MM.1S (cell line): ENCODE results near the gene MEGF9.

Source experiments
- DNase-seq: peaks from one replicate; pipeline ENCODE4 v3.0.0-alpha.2; 2015
- H2AFZ ChIP-seq: fragments of 300-600 bp; sonication (generic); 2 replicates; pipeline ENCODE4 v1.6.0; 2016; ENCODE audit warnings: antibody characterized with exemption, low read length
- H3F3A ChIP-seq: fragments of 300-600 bp; sonication (generic); 2 replicates; pipeline ENCODE4 v1.6.1; 2016; ENCODE audit warnings: mild to moderate bottlenecking, antibody characterized with exemption, low read length, moderate library complexity, mixed read lengths; ENCODE audit not compliant: insufficient read depth
- H3K27ac ChIP-seq: fragments of 300-600 bp; sonication (generic); 2 replicates; pipeline ENCODE4 v1.5.1; 2016; ENCODE audit warnings: mild to moderate bottlenecking, low read length
- H3K27me3 ChIP-seq: fragments of 300-600 bp; sonication (generic); replicated peaks from 2 replicates; pipeline ENCODE4 v1.6.0; 2016; ENCODE audit warnings: low read length; ENCODE audit not compliant: insufficient read depth
- H3K36me3 ChIP-seq: fragments of 300-600 bp; sonication (generic); replicated peaks from 2 replicates; pipeline ENCODE4 v1.6.1; 2016; ENCODE audit warnings: mild to moderate bottlenecking, low read length, mixed read lengths; ENCODE audit not compliant: insufficient read depth
- H3K4me1 ChIP-seq: fragments of 300-600 bp; sonication (generic); 2 replicates; pipeline ENCODE4 v1.6.1; 2016; ENCODE audit warnings: low read length, mixed read lengths
- H3K4me2 ChIP-seq: fragments of 300-600 bp; sonication (generic); 2 replicates; pipeline ENCODE4 v1.6.0; 2016; ENCODE audit warnings: low read depth, low read length
- H3K4me3 ChIP-seq: fragments of 300-600 bp; sonication (generic); 2 replicates; pipeline ENCODE4 v1.5.1; 2016; ENCODE audit warnings: low read length, mixed read lengths
- H3K79me2 ChIP-seq: fragments of 300-600 bp; sonication (generic); 2 replicates; pipeline ENCODE4 v1.6.1; 2016; ENCODE audit warnings: mixed run types, low read length, mixed read lengths
- H3K9ac ChIP-seq: fragments of 300-600 bp; sonication (generic); 2 replicates; pipeline ENCODE4 v1.6.1; 2016; ENCODE audit warnings: low read length, mixed read lengths
- H3K9me2 ChIP-seq: fragments of 300-600 bp; sonication (generic); replicated peaks from 2 replicates; pipeline ENCODE4 v1.6.1; 2016; ENCODE audit warnings: mild to moderate bottlenecking, low read length, mixed read lengths; ENCODE audit not compliant: insufficient read depth
- H3K9me3 ChIP-seq: fragments of 300-600 bp; sonication (generic); replicated peaks from 2 replicates; pipeline ENCODE4 v1.6.1; 2016; ENCODE audit warnings: mild to moderate bottlenecking, low read length, mixed read lengths; ENCODE audit not compliant: insufficient read depth
- H4K20me1 ChIP-seq: fragments of 300-600 bp; sonication (generic); 2 replicates; pipeline ENCODE4 v1.6.1; 2016; ENCODE audit warnings: mild to moderate bottlenecking, low read length, moderate library complexity, mixed read lengths; ENCODE audit not compliant: insufficient read depth
- CTCF ChIP-seq: fragments of 300-600 bp; sonication (generic); IDR thresholded peaks from 2 replicates; pipeline ENCODE4 v1.5.1; 2016; ENCODE audit warnings: antibody characterized with exemption, low read length, mixed read lengths
- EZH2 ChIP-seq: fragments of 300-600 bp; sonication (generic); optimal IDR thresholded peaks from 2 replicates; pipeline ENCODE3; 2017; ENCODE audit warnings: low read depth, mild to moderate bottlenecking, antibody characterized with exemption, low read length, mixed read lengths
- EZH2phosphoT487 ChIP-seq: fragments of 300-600 bp; sonication (generic); IDR thresholded peaks from 2 replicates; pipeline ENCODE4 v1.6.1; 2018; ENCODE audit warnings: antibody characterized with exemption, low read length

The MEGF9 gene

GRCh38 chr9:120646948-120647347 lies 67.3 kb downstream of the MEGF9 start:
- no peaks in the 10 kb centered on the region for H3K9me2 ChIP-seq
- no peak overlapping the region for H3K27ac ChIP-seq
- H4K20me1 ChIP-seq = no peaks in the 10 kb centered on the region
- no peaks in the 10 kb centered on the region for H3K36me3 ChIP-seq
- no peak overlapping the region for H2AFZ ChIP-seq
- H3K9ac ChIP-seq = no peak overlapping the region
- no peak overlapping the region for H3K4me2 ChIP-seq
- TF ChIP-seq CTCF (no peak), EZH2phosphoT487 (no peak), EZH2 (no peak)
- no peaks in the 10 kb centered on the region for H3K4me1 ChIP-seq
- H3K4me3 ChIP-seq = no peak overlapping the region
- H3F3A ChIP-seq = no peaks in the 10 kb centered on the region
- H3K9me3 ChIP-seq = no peaks in the 10 kb centered on the region
- no peaks in the 10 kb centered on the region for H3K79me2 ChIP-seq
- DNase-seq = no peak
- no peaks in the 10 kb centered on the region for H3K27me3 ChIP-seq

DNA sequence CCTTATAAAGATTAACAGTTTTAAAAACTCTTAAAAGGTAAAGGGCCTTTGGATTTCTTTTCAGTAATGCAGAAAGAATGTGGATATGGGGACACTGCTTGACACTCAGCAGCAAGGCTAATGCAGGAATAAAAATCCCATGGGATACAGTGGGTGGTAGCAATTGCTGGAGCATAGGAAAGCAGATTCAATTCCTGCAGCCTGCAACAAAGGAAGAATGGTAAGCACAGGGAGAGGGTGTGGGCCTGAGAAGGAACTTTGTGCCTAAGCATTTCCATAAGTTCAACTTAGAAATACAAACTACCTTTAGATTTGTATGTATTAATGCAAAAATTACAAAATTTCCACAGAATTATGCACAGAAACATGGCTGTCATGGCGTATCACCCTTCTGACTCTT lies 68.5 kb downstream of the MEGF9 start:
- Histone ChIP-seq H3K9me3 (no peaks in the 10 kb centered on the region), H4K20me1 (no peaks in the 10 kb centered on the region), H3K27me3 (no peaks in the 10 kb centered on the region), H3K27ac (no peak overlapping the region), H3K36me3 (no peaks in the 10 kb centered on the region), H3K4me1 (no peaks in the 10 kb centered on the region), H3K4me2 (no peak overlapping the region), H3F3A (no peaks in the 10 kb centered on the region), H3K9ac (no peak overlapping the region), H3K9me2 (no peaks in the 10 kb centered on the region), H3K79me2 (no peaks in the 10 kb centered on the region), H3K4me3 (no peak overlapping the region), H2AFZ (no peak overlapping the region)
- TF ChIP-seq EZH2 (no peak), CTCF (no peak), EZH2phosphoT487 (no peak)
- DNase-seq = no peak

DNA sequence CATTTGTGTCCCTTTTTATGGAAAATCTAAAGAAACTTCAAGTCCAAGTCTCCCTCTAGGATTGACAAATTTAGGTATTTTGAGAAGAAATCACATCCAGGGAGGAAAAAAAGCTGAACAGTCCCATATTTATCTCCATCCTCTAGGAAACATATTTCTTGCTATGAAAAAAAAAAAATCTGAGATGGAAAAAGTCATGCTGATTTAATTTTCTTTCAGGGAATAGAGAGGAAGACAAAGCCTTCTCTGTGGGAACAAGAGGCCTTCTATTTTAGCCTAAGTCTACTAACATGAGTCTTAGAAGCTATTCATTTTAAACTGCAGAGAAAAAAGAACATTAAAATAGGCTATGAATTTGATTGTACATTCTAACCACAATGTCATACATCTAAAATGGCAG lies 71.2 kb downstream of the MEGF9 start:
- TF ChIP-seq EZH2phosphoT487 (no peak), EZH2 (no peak), CTCF (no peak)
- Histone ChIP-seq H2AFZ (no peak overlapping the region), H4K20me1 (no peaks in the 10 kb centered on the region), H3F3A (no peaks in the 10 kb centered on the region), H3K9ac (no peak overlapping the region), H3K9me2 (no peaks in the 10 kb centered on the region), H3K4me1 (no peaks in the 10 kb centered on the region), H3K9me3 (no peaks in the 10 kb centered on the region), H3K4me2 (no peak overlapping the region), H3K36me3 (no peaks in the 10 kb centered on the region), H3K27ac (no peak overlapping the region), H3K79me2 (no peaks in the 10 kb centered on the region), H3K4me3 (no peak overlapping the region), H3K27me3 (no peaks in the 10 kb centered on the region)
- no peak for DNase-seq
